ENCODE data around the gene COX7B2.

DNA sequence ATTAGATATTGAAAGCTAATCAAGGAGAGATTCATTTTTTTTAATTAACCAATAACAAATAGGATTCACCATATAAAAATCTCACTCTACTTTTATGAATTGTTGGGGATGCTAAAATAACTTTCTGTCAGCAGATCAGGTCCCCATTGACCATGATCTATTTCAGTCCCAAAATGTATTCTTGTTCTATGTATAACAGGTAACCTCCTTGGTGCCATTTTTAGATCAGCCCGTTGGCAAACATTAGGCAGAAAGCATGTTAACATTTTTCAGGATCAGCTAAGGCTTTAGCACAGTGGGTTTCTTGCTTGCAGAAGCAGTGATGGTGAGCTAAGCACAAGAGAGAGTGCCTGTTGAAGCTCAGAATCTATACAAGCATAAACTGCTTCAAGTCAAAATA lies 40.8 kb upstream of the COX7B2 start:
- TF ChIP-seq, protein P1, sequence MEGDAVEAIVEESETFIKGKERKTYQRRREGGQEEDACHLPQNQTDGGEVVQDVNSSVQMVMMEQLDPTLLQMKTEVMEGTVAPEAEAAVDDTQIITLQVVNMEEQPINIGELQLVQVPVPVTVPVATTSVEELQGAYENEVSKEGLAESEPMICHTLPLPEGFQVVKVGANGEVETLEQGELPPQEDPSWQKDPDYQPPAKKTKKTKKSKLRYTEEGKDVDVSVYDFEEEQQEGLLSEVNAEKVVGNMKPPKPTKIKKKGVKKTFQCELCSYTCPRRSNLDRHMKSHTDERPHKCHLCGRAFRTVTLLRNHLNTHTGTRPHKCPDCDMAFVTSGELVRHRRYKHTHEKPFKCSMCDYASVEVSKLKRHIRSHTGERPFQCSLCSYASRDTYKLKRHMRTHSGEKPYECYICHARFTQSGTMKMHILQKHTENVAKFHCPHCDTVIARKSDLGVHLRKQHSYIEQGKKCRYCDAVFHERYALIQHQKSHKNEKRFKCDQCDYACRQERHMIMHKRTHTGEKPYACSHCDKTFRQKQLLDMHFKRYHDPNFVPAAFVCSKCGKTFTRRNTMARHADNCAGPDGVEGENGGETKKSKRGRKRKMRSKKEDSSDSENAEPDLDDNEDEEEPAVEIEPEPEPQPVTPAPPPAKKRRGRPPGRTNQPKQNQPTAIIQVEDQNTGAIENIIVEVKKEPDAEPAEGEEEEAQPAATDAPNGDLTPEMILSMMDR (conservative IDR thresholded peaks at IDR 0.05; ENCODE audit: low read depth, low read length), result no peak
- TF ChIP-seq EZH2 (IDR thresholded peaks at IDR 0.05; ENCODE audit: borderline replicate concordance, low read depth, low read length, poor library complexity, severe bottlenecking), result no peak

Measured in A673 (cell line).